LoVo (cell line): Measurements from ENCODE around the gene ZFP57.
"Not testable (repeated sequence)": the region's sequence is repeated elsewhere in the genome, so short reads cannot be mapped to it uniquely, and the experiment has no call there.

Experiments used
- DNase-seq: peaks from one replicate; pipeline ENCODE4 v3.0.0-alpha.2; 2016; ENCODE audit warnings: low spot score

ZFP57 gene

DNA sequence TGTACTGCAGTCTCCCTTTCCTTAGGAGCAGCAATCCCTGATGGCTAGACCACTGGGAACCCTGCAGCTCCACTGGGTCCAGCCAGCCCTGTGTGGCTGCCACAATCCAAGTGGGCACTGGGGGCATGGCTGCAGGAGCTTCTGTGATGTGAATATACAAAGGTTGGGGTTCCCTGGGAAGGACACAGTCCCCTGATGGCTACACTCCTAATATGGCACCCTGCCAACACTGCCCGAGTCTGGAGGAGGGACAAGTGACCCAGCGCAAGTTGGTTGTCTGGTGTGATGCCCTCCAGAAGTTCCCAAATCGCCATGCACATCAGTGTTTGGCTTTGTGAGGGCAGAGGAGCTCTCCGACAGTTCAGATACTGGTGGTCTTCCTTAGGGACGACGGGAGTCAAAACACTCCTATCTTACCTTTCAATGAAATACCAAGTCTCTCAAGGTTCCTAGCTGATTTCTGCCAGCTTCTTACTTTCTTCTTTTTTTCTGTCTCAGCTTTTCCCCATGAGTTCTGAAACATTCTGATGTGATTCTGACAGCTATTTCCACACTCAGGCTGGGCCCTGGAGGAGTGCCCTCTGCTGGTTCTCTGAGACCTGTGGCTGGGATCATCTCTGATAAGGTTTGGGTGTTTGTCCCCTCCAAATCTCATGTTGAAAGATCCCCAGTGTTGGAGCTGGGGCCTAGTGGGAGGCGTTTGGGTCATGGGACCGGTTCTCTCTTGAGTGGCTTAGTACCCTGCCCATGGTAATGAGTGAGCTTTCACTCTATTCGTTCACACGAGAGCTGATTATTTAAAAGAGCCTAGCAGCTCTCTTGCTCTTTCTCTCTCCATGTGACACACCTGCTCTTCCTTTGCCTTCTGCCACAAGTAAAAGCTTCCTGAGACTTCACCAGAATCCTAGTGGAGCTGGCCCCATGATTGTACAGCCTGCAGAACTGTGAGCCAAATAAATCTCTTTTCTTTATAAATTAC is 15.5 kb upstream of the ZFP57 start:
- DNase-seq: no peak

DNA sequence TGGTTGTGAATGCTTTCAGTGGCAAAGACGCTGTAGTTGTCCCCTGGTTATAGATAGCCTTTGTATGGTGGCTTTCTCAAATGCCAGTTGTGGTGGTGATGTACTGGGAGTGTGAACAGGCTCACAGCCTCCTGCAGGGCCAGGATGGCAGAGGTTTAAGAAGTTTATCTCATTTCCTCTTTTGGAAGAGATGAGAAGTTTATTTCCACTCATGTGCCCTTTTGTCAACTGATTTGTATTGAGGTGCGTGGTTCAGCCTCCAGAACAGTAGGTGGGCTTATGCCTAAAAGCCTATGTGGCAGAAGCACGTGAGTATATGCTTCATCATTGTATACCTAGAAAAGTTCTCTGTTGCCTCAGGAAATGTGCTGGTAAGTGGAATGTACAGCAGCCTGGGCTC is 13.7 kb upstream of the ZFP57 start:
- DNase-seq: no peak

DNA sequence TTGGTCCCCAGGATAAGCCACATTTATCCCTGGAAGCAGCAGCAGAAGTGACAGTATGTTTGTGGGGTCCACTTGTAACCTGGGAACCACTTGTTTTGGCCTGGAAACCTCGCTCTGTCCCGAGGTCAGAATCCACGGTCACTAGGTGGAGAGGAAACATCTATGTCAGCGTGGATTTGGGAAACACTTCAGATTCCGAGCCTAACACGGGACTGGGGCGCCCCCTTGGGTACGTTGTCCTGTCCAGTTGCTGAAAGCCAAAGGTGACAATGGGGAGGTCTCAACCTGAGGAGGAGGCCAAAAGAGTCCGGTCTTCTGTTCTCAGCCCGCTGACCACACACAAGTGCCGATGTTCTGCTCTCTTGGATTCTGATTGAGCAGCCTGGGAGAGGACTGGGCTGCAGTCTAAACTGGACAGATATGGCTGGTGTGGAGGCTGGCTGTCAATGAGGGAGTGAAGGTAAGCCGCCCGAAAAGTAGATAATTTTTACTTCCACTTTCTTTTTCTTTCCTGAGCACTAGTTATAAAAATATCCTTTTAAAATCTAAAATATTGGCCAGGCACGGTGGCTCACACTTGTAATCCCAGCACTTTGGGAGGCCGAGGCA is 4.9 kb upstream of the ZFP57 start:
- no peak for DNase-seq

- DNase-seq: no peak
Observed at GRCh38 chr6:29681811-29682210, 859 bp upstream of the ZFP57 start.

GRCh38 chr6:29680416-29680815 is 536 bp downstream of the ZFP57 start:
- no peak for DNase-seq

GRCh38 chr6:29679962-29680361 is 990 bp downstream of the ZFP57 start:
- no peak for DNase-seq

DNA sequence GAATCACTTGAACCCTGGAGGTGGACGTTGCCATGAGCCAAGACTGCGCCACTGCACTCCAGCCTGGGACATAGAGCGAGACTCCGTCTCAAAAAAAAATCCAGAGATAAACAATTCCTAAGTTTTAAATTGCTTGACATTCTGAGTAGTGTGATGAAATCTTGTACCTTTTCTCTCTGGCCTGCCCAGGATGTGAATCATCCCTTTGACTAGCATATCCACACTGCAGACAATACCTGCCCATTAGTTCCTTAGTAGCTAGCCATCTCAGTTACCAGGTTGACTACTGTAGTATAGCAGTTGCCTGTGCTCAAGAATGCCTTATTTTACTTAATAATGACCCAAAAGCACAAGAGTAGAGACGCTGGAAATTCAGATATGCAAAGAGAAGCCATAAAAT is 2.8 kb downstream of the ZFP57 start:
- no peak for DNase-seq

GRCh38 chr6:29676981-29677601 is 3.9 kb downstream of the ZFP57 start:
- no peak for DNase-seq

DNA sequence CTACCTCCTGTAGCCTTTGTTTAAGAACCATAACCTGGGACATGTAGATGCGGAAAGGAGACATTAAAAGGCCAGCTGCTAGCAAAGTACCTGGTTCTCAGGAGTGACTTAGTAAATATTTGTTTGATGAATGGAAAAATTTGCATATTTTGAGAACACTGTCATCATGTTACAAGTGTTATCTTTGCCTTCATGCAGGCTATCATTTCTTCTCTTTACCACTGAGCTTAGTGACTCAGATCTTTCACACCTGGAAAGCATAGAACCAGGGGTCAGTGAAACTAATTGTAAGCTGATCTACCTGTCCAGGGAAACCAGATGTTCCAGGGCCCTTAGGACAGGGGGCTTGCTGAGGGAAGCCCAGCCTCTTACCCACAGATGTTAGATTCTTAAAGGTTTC is 5.4 kb downstream of the ZFP57 start:
- DNase-seq: no peak

GRCh38 chr6:29674008-29674407 is 6.9 kb downstream of the ZFP57 start:
- no peak for DNase-seq

DNA sequence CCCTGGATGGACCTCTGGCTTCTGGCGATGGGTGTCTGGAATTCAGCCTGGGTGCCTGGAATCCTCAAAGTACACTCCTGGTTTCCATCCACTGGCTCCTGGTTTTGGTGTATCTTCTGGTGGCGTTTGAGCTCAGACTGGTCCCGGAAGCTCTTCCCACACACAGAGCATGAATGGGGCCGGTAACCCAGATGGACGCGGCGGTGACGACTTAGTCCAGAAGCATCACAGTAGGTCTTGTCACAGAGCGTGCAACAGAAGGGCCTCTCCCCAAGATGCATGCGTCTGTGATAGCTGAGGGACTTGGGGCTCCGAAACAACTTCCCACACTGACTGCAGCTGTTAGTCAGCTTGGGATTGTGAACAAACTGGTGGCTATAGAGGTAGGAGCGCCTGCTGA is 7.8 kb downstream of the ZFP57 start:
- DNase-seq: no peak

DNA sequence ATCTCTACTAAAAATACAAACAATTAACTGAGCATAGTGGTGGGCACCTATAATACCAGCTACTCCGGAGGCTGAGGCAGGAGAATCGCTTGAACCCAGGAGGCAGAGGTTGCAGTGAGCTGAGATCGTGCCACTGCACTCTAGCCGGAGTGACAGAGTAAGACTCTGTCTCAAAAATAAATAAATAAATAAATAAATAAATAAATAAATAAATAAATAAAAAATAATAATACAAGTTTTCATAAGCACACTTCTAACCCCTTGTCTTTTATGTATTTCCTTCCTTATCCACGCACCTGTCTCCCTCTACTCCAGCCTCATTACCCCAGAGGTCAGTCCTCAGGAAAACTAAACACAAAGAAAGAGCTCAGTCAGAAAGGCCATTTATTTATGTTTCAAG is 8.8 kb downstream of the ZFP57 start:
- not testable (repeated sequence) for DNase-seq

- no peak for DNase-seq
Observed at GRCh38 chr6:29671026-29671425, 9.9 kb downstream of the ZFP57 start.

GRCh38 chr6:29667158-29667557 is 13.8 kb downstream of the ZFP57 start:
- no peak for DNase-seq

- no peak for DNase-seq
Observed at GRCh38 chr6:29666826-29667130, 14.2 kb downstream of the ZFP57 start.

- DNase-seq: no peak
Observed at GRCh38 chr6:29665942-29666825, 14.8 kb downstream of the ZFP57 start.

DNA sequence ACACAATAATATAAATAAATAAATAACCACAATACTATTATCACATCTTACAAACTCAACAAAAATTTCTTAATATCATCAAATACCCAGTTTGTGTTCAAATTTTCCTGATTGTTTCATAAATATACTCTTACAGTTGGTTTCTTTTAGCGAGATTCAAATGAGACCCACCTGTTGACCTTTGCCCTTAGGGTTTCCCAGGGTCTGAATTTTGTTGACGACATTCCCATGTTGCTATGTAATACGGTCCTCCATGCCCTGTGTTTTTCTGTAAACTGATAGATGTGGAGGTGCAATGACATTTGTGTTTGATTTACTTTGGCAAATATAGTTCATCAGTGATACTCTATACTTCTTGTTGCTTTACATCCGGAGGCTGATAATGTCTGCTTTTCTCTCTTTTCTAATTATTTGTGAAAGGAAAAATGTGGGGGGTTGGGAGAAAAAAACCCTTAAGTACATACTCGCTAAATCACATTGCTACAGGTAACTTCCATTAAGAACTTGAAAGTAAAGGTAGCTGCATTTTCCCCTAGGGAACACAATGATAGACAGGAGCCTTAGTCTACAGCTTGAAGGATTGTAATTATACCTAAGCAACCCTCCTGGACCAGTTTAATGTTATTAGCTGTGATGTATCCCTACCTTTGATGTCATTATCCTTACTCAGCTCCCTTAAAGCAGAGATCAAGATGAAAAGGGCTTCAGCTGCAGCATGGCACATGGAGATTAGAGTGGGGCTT is 17.5 kb downstream of the ZFP57 start:
- DNase-seq: no peak

DNA sequence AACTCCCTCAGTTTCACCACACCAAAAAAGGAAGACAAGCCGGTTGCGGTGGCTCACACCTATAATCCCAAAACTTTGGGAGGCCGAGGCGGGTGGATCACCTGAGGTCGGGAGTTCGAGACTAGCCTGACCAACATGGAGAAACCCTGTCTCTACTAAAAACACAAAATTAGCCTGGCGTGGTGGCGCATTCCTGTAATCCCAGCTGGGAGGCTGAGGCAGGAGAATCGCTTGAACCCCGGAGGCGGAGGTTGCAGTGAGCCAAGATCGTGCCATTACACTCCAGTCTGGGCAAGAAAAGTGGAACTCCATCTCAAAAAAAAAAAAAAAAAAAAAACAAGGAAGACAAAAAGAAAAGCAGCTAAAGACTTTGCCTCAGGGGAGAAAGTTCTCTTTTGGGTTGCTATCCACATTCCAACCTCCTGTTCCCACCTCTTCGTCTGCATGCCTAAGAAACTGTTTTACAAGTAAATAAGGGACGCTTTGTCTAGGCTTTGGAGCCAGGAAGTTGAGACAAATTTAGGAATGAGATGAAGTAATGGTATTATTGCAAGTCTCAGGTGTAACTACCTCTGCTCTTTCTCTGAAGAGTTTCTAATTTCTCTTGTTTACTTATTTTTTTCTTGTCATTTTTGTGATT is 19.3 kb downstream of the ZFP57 start:
- not testable (repeated sequence) for DNase-seq

GRCh38 chr6:29661071-29661470 is 19.9 kb downstream of the ZFP57 start:
- DNase-seq: no peak

DNA sequence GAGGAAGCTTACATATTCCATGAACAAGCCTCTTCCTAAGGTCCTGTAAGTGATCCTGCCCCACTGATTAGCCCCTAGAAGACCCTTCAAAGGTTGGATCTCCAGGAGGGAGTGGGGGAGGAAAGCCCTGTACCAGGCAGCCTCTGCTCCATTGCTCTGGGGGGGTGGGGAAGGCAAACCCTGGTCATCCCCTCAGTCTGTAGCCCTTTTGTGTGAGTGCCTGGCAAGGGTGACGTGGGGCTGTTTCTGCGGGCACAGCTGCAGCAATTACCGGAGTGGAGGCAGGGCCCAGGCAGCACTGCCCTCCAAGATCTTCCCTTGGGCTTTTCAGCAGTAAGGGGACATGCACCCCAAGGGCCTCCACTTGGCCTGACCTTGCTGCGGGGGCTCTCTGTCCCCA is 24.2 kb downstream of the ZFP57 start, which contains the start of gene MOG:
MOG (plus strand) TSS at position 295 of the 400 bp plus-strand sequence. CDS start 118 bp downstream, outside the sequence.
- no peak for DNase-seq

GRCh38 chr6:29656157-29656556 is 24.8 kb downstream of the ZFP57 start:
- DNase-seq: no peak
